ENCODE measurements around the gene SERGEF.

The SERGEF gene

DNA sequence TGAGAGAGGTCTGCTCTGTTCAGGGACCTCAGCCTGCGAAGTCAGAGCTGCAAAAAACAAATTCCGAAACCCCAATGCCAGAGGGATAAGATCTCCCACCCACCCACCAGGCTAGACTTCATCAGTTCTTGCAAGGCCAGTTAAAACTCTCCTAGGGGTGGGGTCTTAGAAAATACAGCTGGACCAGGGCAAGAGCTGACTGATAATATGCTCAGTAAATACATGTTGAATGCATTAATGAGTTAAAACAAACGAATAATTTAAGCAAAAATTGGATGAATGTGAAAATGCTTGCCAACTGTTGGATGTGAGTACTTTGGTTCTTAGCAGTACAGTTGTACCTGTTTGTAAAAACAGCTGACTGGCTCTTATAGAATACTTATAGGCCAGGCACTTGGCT, 129.8 kb downstream of the SERGEF start:
- TF ChIP-seq CTCF (IDR thresholded peaks at IDR 0.05), result no peak

DNA sequence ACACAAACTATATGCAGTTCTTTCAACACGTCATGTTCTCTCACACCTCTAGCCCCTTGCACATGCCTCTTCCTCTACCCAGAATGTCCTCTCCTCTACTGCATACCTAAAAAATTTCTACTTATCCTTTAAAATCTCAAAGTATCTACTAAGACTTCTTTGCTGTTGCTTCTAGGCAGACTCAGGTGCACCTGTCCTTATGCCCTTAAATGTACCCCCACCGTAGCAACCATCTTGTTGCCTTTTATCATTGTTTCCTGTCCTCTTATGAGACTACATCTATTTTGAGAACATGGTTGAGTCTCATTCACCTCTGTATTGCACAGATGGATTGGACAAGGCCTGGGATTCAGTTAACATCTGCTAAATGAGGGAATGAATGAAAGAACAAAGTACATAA, 134.1 kb downstream of the SERGEF start:
- TF ChIP-seq CTCF (IDR thresholded peaks at IDR 0.05), result no peak

DNA sequence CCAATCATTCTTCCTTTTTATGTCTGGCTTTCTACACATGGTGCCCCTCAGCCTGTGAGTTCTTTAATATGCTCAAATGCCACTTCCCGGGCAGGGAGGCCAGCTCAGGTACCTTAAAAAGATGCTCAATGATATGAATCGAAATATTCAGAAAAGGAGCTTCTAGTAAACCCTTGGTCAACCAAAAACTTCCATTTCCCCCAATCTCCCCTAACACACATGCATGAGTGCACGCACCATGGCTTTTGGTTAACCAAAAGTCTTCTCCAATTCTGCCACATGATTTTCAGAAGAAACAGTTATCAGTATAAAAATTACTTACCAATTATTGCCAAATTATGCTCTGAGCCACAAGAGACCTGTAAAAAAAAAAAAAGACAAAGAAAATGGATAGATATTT, 135.0 kb downstream of the SERGEF start:
- TF ChIP-seq CTCF (IDR thresholded peaks at IDR 0.05), result no peak

DNA sequence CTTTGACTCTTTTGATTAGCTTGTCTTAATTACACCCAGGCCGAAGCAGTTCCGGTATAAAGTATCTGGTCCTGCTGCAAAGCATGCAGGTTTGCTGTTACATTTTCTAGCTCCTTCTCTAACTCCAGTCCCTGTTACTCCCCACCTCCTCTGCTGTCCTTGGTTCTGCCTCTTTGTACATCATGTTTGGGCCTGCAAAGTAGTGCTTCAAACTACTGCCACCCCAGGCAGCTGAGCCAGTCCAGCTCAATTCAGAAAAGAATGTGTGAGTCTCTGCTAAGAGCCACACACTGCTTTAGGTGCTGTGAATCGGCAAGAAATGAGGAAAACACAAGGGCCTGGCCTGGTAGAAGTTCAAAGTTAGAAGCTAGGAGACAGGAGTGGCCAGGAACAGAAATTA, 136.0 kb downstream of the SERGEF start:
- TF ChIP-seq CTCF (IDR thresholded peaks at IDR 0.05), result no peak

GRCh38 chr11:17875891-17876290, 137.0 kb downstream of the SERGEF start:
- no peak for TF ChIP-seq CTCF (IDR thresholded peaks at IDR 0.05)

GRCh38 chr11:17873586-17873985, 139.3 kb downstream of the SERGEF start:
- no peak for TF ChIP-seq CTCF (IDR thresholded peaks at IDR 0.05)

GRCh38 chr11:17867341-17867740, 145.5 kb downstream of the SERGEF start:
- TF ChIP-seq CTCF (IDR thresholded peaks at IDR 0.05), result no peak

DNA sequence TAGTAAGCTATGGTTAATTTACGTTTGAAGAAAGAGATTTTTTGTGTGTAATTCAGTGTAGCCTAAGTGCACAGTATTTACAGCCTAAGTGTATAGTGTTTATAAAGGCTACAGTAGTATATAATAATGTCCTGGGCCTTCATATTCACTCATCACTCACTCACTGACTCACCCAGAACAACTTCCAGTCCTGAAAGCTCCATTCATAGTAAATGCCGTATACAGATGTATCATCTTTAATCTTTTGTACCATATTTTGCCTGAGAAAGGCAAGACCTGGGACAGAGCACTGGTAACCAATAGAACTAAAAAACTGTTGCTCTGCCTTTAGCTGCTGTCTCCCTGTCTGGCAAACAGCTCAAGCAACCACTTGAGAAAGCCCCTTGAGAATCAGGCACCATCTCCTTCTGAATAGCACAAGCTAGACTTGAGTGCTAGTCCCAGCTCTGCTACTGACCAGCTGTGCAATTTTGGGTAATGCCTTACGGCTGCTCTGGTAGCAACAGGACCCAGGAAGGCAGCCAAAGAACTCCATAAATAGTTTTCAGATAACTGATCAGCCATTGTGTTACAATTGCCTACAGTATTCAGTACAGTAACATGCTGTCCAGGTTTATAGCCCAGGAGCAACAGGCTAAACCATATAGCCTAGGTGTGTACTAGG, 146.9 kb downstream of the SERGEF start:
- TF ChIP-seq CTCF (IDR thresholded peaks at IDR 0.05), result no peak
